Measurements from ENCODE around the gene MRPS14. TPM values are rescaled to one million over a fixed set of nuclear protein-coding genes. Genes with fewer than 3 reads are reported as not detected.
"Not testable (repeated sequence)": the region's sequence is repeated elsewhere in the genome, so short reads cannot be mapped to it uniquely, and the experiment has no call there.

MRPS14 gene
- total RNA-seq, 1 donor from 2014 or later: 34.4 TPM

GRCh38 chr1:175045519-175045918, 22.3 kb upstream of the MRPS14 start:
- Mint-ChIP-seq H3K36me3 (ENCODE audit: low read depth) (peaks cover 12% of the 10 kb centered on the region), H3K27me3 (ENCODE audit: low read depth) (no peaks in the 10 kb centered on the region), H3K4me3 (no peak overlapping the region), H3K9me3 (peaks cover 10% of the 10 kb centered on the region), H3K4me1 (peaks cover 25% of the 10 kb centered on the region), H3K27ac (ENCODE audit: unreplicated experiment) (no peak overlapping the region)
- DNase-seq (ENCODE audit: low read depth, low spot score): no peak
- no peak for TF ChIP-seq CTCF (conservative IDR thresholded peaks at IDR 0.05)

GRCh38 chr1:175045097-175045496, 21.9 kb upstream of the MRPS14 start:
- H3K27me3 Mint-ChIP-seq (ENCODE audit: low read depth): no peaks in the 10 kb centered on the region
- peaks cover 12% of the 10 kb centered on the region for H3K36me3 Mint-ChIP-seq (ENCODE audit: low read depth)
- peaks cover 25% of the 10 kb centered on the region for H3K4me1 Mint-ChIP-seq
- H3K27ac Mint-ChIP-seq (ENCODE audit: unreplicated experiment): no peak overlapping the region
- peaks cover 10% of the 10 kb centered on the region for H3K9me3 Mint-ChIP-seq
- no peak for TF ChIP-seq CTCF (conservative IDR thresholded peaks at IDR 0.05)
- DNase-seq (ENCODE audit: low read depth, low spot score): no peak
- H3K4me3 Mint-ChIP-seq: no peak overlapping the region

GRCh38 chr1:175044591-175044990, 21.4 kb upstream of the MRPS14 start:
- H3K9me3 Mint-ChIP-seq: peaks cover 10% of the 10 kb centered on the region
- not testable (repeated sequence) for H3K27ac Mint-ChIP-seq (ENCODE audit: unreplicated experiment); H3K4me3 Mint-ChIP-seq; DNase-seq (ENCODE audit: low read depth, low spot score); H3K27me3 Mint-ChIP-seq (ENCODE audit: low read depth)
- H3K36me3 Mint-ChIP-seq (ENCODE audit: low read depth): peaks cover 12% of the 10 kb centered on the region
- H3K4me1 Mint-ChIP-seq: peaks cover 25% of the 10 kb centered on the region

GRCh38 chr1:175043824-175044223, 20.6 kb upstream of the MRPS14 start:
- peak; percentile 8 for DNase-seq (ENCODE audit: low read depth, low spot score)
- no peaks in the 10 kb centered on the region for H3K27me3 Mint-ChIP-seq (ENCODE audit: low read depth)
- no peak overlapping the region for H3K4me3 Mint-ChIP-seq
- peaks cover 10% of the 10 kb centered on the region for H3K9me3 Mint-ChIP-seq
- H3K27ac Mint-ChIP-seq (ENCODE audit: unreplicated experiment): no peak overlapping the region
- peaks cover 25% of the 10 kb centered on the region for H3K4me1 Mint-ChIP-seq
- peaks cover 12% of the 10 kb centered on the region for H3K36me3 Mint-ChIP-seq (ENCODE audit: low read depth)
- no peak for TF ChIP-seq CTCF (conservative IDR thresholded peaks at IDR 0.05)

GRCh38 chr1:175042650-175043049, 19.4 kb upstream of the MRPS14 start:
- no peak for DNase-seq (ENCODE audit: low read depth, low spot score)
- peaks cover 10% of the 10 kb centered on the region for H3K9me3 Mint-ChIP-seq
- H3K4me1 Mint-ChIP-seq: peaks cover 25% of the 10 kb centered on the region
- H3K4me3 Mint-ChIP-seq: no peak overlapping the region
- TF ChIP-seq CTCF (conservative IDR thresholded peaks at IDR 0.05): no peak
- H3K27me3 Mint-ChIP-seq (ENCODE audit: low read depth): no peaks in the 10 kb centered on the region
- H3K27ac Mint-ChIP-seq (ENCODE audit: unreplicated experiment): peak overlapping the region; percentile 4
- peaks cover 12% of the 10 kb centered on the region for H3K36me3 Mint-ChIP-seq (ENCODE audit: low read depth)

GRCh38 chr1:175040324-175040879, 17.2 kb upstream of the MRPS14 start:
- Mint-ChIP-seq H3K9me3 (peaks cover 3% of the 10 kb centered on the region), H3K27ac (ENCODE audit: unreplicated experiment) (no peak overlapping the region), H3K36me3 (ENCODE audit: low read depth) (peaks cover 2% of the 10 kb centered on the region), H3K4me1 (peaks cover 21% of the 10 kb centered on the region), H3K27me3 (ENCODE audit: low read depth) (no peaks in the 10 kb centered on the region), H3K4me3 (no peak overlapping the region)
- TF ChIP-seq CTCF (conservative IDR thresholded peaks at IDR 0.05): no peak
- DNase-seq (ENCODE audit: low read depth, low spot score): no peak
